22Rv1 (cell line): ENCODE data around the gene AATK.

Experiments
- H3K27ac ChIP-seq: fragments of 450-650 bp; 2 replicates; pipeline ENCODE4 v1.5.1; 2017
- CTCF ChIP-seq: fragments of 450-650 bp; IDR thresholded peaks from 2 replicates; pipeline ENCODE4 v1.5.1; 2017; ENCODE audit warnings: mild to moderate bottlenecking
- ZFX ChIP-seq: fragments of 450-650 bp; IDR thresholded peaks from 2 replicates; pipeline ENCODE4 v1.6.1; 2017; ENCODE audit warnings: antibody characterized with exemption, borderline replicate concordance

AATK gene

GRCh38 chr17:81076141-81076679 is 89.8 kb downstream of the AATK start:
- H3K27ac ChIP-seq = no peak overlapping the region
- TF ChIP-seq ZFX (no peak), CTCF (no peak)

GRCh38 chr17:81075307-81075706 is 90.7 kb downstream of the AATK start:
- H3K27ac ChIP-seq = no peak overlapping the region
- TF ChIP-seq ZFX (no peak), CTCF (no peak)

- H3K27ac ChIP-seq = no peak overlapping the region
- TF ChIP-seq CTCF = no peak
- no peak for TF ChIP-seq ZFX
Observed at GRCh38 chr17:81074875-81075274, 91.1 kb downstream of the AATK start.

GRCh38 chr17:81073967-81074839 is 91.8 kb downstream of the AATK start:
- no peak overlapping the region for H3K27ac ChIP-seq
- no peak for TF ChIP-seq ZFX
- TF ChIP-seq CTCF = no peak

GRCh38 chr17:81071761-81072741 is 94.0 kb downstream of the AATK start:
- TF ChIP-seq ZFX (no peak), CTCF (no peak)
- no peak overlapping the region for H3K27ac ChIP-seq

GRCh38 chr17:81070541-81071246 is 95.3 kb downstream of the AATK start:
- TF ChIP-seq ZFX (no peak), CTCF (no peak)
- no peak overlapping the region for H3K27ac ChIP-seq
